OCI-LY7 (cell line): ENCODE results near the gene RIMBP3C.
"Not testable (repeated sequence)": the region's sequence is repeated elsewhere in the genome, so short reads cannot be mapped to it uniquely, and the experiment has no call there.

ENCODE experiments used
- EZH2phosphoT487 ChIP-seq: fragments of 200-600 bp; sonication (generic); IDR thresholded peaks from 2 replicates; pipeline ENCODE4 v1.6.1; 2018; ENCODE audit warnings: low read depth, borderline replicate concordance, mild to moderate bottlenecking, mixed run types, antibody characterized with exemption, low read length, moderate library complexity, mixed read lengths
- TF ChIP-seq, protein P1 (sequence below): fragments of 200-600 bp; sonication (generic); conservative IDR thresholded peaks from 2 replicates; pipeline ENCODE4 v1.5.1; 2014; ENCODE audit warnings: mild to moderate bottlenecking, antibody characterized with exemption, low read length, moderate library complexity, mixed read lengths

DNA sequence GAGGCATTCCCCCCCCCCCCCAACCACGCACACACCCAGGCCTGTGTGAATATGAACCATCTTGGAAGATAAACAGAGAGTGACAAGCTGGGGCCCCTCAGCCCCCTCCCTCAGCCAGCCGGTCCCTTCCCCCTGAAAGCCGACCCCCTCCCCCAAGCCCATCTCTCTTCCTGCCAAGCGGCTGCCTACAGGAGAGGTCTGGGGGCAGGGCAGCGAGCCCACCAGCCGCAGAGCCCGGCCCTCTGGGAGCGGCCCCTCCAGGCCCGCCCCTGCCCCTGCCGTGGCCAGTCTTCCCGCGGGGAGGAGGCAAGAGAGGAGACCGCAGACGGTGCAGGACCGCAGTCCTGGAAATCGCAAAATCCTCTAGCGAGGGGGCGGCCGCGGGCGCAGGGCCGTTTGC, 34.7 kb downstream of the RIMBP3C start:
- TF ChIP-seq, protein P1, sequence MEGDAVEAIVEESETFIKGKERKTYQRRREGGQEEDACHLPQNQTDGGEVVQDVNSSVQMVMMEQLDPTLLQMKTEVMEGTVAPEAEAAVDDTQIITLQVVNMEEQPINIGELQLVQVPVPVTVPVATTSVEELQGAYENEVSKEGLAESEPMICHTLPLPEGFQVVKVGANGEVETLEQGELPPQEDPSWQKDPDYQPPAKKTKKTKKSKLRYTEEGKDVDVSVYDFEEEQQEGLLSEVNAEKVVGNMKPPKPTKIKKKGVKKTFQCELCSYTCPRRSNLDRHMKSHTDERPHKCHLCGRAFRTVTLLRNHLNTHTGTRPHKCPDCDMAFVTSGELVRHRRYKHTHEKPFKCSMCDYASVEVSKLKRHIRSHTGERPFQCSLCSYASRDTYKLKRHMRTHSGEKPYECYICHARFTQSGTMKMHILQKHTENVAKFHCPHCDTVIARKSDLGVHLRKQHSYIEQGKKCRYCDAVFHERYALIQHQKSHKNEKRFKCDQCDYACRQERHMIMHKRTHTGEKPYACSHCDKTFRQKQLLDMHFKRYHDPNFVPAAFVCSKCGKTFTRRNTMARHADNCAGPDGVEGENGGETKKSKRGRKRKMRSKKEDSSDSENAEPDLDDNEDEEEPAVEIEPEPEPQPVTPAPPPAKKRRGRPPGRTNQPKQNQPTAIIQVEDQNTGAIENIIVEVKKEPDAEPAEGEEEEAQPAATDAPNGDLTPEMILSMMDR, result not testable (repeated sequence)
- TF ChIP-seq EZH2phosphoT487, result not testable (repeated sequence)
